ENCODE measurements around the gene MAPRE2. TPM values are rescaled to one million over a fixed set of nuclear protein-coding genes. Genes with fewer than 3 reads are reported as not detected.
"Not testable (repeated sequence)": the region's sequence is repeated elsewhere in the genome, so short reads cannot be mapped to it uniquely, and the experiment has no call there.

Gene MAPRE2
- total RNA-seq, 1 experiment from 2014 or later: 57.5 TPM

GRCh38 chr18:35122586-35123224, 81.5 kb downstream of the MAPRE2 start:
- no peak for DNase-seq (ENCODE audit: low read depth)

GRCh38 chr18:35123811-35124210, 82.6 kb downstream of the MAPRE2 start:
- DNase-seq (ENCODE audit: low read depth): no peak

- no peak for DNase-seq (ENCODE audit: low read depth)
Measured at GRCh38 chr18:35127201-35127600, 86.0 kb downstream of the MAPRE2 start.

GRCh38 chr18:35128675-35129074, 87.5 kb downstream of the MAPRE2 start:
- DNase-seq (ENCODE audit: low read depth): no peak

- DNase-seq (ENCODE audit: low read depth): no peak
Measured at GRCh38 chr18:35130236-35130635, 89.0 kb downstream of the MAPRE2 start.

GRCh38 chr18:35131387-35132020, 90.3 kb downstream of the MAPRE2 start:
- DNase-seq (ENCODE audit: low read depth): no peak

- DNase-seq (ENCODE audit: low read depth): no peak
Measured at GRCh38 chr18:35132021-35132902, 91.0 kb downstream of the MAPRE2 start.

- no peak for DNase-seq (ENCODE audit: low read depth)
Measured at GRCh38 chr18:35134190-35134730, 93.0 kb downstream of the MAPRE2 start.

- DNase-seq (ENCODE audit: low read depth): no peak
Measured at GRCh38 chr18:35134791-35135531, 93.7 kb downstream of the MAPRE2 start.

GRCh38 chr18:35136248-35136647, 95.0 kb downstream of the MAPRE2 start:
- no peak for DNase-seq (ENCODE audit: low read depth)

GRCh38 chr18:35136885-35137284, 95.7 kb downstream of the MAPRE2 start:
- no peak for DNase-seq (ENCODE audit: low read depth)

GRCh38 chr18:35137632-35138031, 96.4 kb downstream of the MAPRE2 start:
- DNase-seq (ENCODE audit: low read depth): no peak

- DNase-seq (ENCODE audit: low read depth): no peak
Measured at GRCh38 chr18:35138773-35139172, 97.6 kb downstream of the MAPRE2 start.

- no peak for DNase-seq (ENCODE audit: low read depth)
Measured at GRCh38 chr18:35139517-35139916, 98.3 kb downstream of the MAPRE2 start.

- DNase-seq (ENCODE audit: low read depth): no peak
Measured at GRCh38 chr18:35141077-35141476, 99.9 kb downstream of the MAPRE2 start.

- no peak for DNase-seq (ENCODE audit: low read depth)
Measured at GRCh38 chr18:35141567-35142274, 100.5 kb downstream of the MAPRE2 start.

GRCh38 chr18:35142275-35142615, 101.0 kb downstream of the MAPRE2 start:
- DNase-seq (ENCODE audit: low read depth): no peak

GRCh38 chr18:35143622-35144596, 102.7 kb downstream of the MAPRE2 start:
- peak; percentile 56 for DNase-seq (ENCODE audit: low read depth)

- DNase-seq (ENCODE audit: low read depth): no peak
Measured at GRCh38 chr18:35144698-35145097, 103.5 kb downstream of the MAPRE2 start.

GRCh38 chr18:35150195-35150594, 109.0 kb downstream of the MAPRE2 start:
- not testable (repeated sequence) for DNase-seq (ENCODE audit: low read depth)

All from M059J (cell line).